Subcutaneous adipose tissue (tissue), 4 donors: ENCODE data around the gene PDE6A. TPM values are rescaled to one million over a fixed set of nuclear protein-coding genes. Genes with fewer than 3 reads are reported as not detected.

Experiments
- total RNA-seq, 4 donors: library from RNA; depleted of rRNA; stranded (reverse); fragments of >200 nt; gene quantifications; one replicate each; pipeline ENCODE4 v1.1.0, GENCODE V29; 2016
- TF ChIP-seq, protein P1 (sequence below): fragments of 450-650 bp; IDR thresholded peaks from one replicate; pipeline ENCODE4 v1.5.1; 2016; ENCODE audit warnings: low read depth, mild to moderate bottlenecking, control low read depth, antibody characterized with exemption, moderate library complexity

The PDE6A gene
- total RNA-seq, 4 donors from 2014 or later: not detected

DNA sequence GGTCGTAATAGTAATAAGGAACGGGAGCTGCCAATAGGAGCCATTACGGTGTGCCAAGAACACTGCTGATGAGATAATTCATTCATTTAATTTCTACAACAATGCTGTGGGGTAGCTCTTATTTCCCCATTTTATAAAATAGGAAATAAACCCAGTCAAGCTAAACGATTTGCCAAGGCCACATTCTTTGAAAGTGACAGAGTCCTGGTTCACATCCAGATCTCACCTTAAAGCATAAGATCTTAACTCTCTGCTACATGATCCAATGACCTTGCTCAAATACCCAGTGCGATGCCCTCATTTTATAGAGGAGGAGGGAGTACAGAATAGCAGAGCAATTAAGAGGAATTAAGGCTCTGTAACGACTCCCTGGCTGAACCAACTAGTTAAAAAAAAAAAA is 5.0 kb downstream of the PDE6A start:
- TF ChIP-seq, protein P1, sequence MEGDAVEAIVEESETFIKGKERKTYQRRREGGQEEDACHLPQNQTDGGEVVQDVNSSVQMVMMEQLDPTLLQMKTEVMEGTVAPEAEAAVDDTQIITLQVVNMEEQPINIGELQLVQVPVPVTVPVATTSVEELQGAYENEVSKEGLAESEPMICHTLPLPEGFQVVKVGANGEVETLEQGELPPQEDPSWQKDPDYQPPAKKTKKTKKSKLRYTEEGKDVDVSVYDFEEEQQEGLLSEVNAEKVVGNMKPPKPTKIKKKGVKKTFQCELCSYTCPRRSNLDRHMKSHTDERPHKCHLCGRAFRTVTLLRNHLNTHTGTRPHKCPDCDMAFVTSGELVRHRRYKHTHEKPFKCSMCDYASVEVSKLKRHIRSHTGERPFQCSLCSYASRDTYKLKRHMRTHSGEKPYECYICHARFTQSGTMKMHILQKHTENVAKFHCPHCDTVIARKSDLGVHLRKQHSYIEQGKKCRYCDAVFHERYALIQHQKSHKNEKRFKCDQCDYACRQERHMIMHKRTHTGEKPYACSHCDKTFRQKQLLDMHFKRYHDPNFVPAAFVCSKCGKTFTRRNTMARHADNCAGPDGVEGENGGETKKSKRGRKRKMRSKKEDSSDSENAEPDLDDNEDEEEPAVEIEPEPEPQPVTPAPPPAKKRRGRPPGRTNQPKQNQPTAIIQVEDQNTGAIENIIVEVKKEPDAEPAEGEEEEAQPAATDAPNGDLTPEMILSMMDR: no peak

DNA sequence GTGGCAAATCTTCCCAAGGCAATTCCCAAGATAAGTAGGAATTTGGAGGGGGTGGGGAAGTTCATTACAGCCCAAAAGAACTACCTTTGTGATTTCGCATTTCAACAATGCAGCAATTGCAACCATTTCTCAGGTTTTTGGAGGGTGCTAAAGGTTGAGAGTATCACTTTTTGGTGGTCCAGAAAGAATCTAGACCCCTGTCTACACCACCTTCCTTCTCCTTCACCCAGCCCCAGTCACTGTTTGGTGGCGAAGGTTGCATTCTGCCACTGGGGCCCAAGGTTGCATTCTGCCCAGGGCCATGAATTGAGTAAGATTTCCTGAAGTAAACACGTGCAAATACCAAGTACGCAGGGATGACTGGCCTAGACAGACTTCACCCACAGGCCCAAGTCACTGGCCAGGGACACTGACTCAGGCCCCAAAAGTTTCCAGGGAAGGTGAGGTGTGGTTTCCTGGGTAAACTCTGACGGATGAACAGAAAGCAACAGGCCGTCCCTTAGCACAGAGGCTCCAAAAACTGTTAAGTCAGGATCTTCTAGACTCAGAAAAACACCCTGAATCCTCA is 5.7 kb downstream of the PDE6A start:
- TF ChIP-seq, protein P1: no peak

DNA sequence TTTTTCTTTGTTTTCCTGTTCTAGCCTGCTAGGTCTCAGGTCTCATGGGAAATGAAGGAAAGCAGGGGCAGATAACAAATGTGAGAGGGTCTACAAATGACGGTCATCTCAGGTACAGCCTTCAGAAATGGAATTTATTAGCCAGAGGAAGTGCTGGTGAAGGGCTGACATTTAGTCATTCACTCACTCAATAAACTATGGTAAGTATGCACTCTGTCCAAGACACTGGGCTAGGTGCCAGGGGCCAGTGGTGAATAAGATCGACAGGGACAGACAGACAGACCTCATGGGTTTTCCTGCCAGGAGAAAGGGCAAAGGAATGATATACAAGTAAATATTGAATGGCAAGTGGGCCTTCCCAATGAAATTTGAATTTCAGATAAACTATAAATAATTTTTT is 6.3 kb downstream of the PDE6A start:
- TF ChIP-seq, protein P1: no peak

DNA sequence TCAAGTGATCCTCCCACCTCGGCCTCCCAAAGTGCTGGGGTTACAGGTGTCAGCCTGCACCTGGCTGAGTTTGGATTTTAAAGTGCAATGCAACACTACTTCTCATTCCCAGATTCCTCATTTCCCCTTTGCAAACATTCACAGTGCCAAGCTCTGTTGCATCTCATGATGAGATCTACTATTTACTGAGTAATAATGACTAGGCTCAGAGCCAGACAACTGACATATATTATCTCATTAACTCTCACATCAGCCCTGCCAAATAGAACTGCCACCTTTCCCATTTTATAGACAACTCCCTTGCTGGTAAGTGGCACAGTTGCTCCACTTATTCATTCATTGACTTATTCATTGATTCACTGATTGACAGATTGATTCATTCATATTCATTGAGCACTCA is 7.0 kb downstream of the PDE6A start:
- TF ChIP-seq, protein P1: no peak

DNA sequence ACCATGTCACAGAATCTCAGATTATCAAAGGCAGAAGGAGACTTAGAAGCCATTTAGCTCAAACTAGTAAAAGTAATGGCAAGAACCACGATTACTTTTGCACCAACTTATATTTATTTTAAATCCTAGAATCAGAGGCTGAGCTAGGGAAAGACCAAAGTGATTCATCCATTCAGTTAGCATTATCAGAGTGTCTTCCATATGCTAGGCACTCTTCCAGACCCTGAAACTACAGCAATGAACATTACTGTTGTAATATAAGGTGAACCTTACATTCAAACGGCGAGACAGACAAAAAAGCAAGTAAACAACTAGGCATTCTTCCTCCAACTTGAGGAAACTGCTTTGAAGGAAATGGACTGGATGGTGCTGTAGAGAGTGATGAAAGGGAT is 7.9 kb downstream of the PDE6A start:
- TF ChIP-seq, protein P1: no peak

DNA sequence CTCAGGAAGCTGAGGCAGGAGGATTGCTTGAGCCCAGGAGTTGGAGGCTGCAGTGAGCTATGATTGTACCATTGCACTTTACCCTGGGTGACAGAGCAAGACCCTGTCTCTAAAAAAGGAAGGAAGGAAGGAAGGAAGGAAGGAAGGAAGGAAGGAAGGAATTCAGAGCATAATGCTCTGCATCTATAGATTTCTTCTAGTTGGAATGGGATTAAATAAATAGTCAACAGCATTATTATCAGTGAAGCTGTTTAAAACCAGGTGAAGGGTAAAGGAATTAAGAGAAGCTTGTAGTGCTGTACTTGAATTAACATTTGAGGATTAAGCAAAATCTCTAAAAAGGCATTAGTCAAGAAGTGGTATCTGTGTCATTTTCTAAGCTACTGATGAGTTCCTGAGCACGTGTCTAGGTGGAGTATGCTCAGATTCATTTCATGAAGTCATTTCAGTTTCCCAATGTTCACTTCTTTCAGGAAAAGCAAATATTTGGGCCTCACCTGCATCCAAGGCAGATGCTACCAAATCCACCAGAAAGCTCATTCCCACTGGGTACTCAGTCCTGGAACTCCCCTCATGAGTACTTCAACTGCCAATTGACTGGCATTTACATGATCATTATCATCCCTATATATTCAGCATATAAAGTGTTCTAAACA is 8.4 kb downstream of the PDE6A start:
- TF ChIP-seq, protein P1: no peak

DNA sequence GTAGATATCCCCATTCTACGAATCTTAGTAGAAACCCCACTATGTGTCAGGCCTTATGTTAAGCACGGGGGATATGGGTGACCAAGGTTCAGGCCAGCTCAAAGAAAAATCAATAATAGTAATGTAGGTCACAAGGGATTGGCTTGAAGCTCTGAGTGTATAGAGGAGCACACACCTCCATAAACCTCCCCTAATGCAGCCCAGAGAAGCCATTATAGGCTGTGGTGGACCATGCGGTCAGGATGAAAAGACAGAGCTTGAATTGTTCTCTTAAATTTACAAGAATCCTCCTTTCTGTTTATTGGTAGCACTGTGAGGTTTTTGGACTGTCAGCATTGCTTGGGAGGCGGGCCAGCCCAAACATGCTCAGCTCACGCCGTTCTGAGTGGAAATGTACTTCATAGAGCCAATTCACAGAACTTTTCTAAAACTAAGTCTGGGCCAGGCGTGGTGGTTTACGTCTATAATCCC is 9.1 kb downstream of the PDE6A start:
- TF ChIP-seq, protein P1: no peak
